ENCODE data around the gene CSH1.
A peak's percentile ranks its signal among the peaks of the same experiment; 100 is the strongest.
"Not testable (repeated sequence)": the region's sequence is repeated elsewhere in the genome, so short reads cannot be mapped to it uniquely, and the experiment has no call there.

The CSH1 gene

DNA sequence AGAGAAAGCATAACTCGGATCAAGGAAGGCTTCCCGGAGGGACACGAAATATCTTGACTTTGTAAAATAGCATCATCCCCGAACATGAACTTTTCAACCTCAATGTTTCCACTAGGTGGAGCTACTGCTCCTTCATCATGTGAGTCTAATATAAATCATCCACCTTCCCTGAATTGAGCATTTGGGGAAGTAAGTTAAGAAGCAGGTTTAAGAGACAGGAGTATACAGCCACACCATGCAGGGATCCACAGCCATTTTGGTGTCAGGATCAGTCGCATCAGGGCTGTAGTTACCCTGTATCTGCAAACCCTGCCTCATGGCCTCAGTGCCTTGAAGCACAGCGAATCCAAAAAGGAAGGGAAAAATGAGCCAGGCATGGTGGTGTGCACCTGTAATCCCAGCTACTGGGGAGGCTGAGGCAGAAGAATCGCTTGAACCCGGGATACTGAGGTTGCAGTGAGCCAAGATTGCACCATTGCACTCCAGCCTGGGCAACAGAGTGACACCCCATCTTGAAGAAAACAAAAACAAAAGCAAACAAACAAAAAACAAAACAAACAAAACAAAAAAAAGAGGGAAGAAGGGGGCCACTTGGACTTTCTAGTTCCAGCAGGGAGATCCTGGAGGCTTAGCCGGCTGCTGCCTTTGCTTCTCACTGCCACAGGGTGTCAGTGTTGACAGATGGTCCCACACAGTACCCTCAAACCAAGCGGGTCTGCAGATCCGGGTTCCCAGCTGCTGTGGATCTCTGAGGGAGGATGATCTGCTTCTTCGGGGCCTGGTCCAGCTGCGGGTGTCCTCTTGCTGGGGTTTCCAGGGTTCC lies 7.1 kb downstream of the CSH1 start:
- DNase-seq, result peak; percentile 85
- TF ChIP-seq CTCF (IDR thresholded peaks at IDR 0.05; ENCODE audit: low read depth, low read length), result peak; percentile 74

DNA sequence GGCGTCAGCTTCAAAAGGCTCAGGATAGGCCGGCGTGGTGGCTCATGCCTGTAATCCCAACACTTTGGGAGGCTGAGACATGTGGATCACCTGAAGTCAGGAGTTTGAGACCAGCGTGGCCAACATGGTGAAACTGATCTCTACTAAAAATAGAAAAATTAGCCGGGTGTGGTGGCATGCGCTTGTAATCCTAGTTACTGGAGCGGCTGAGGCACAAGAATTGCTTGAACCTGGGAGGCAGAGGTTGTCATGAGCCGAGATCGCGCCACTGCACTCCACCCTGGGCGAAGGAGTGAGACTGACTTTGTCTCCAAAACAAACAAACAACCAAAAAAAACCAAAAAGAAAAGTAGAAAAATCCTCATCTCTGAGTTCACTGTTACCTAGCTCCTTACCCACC lies 11.3 kb downstream of the CSH1 start:
- not testable (repeated sequence) for DNase-seq; H3K27me3 ChIP-seq (ENCODE audit: insufficient read depth, low read depth, severe bottlenecking); H3K27ac ChIP-seq; H3K36me3 ChIP-seq; H3K4me3 ChIP-seq (ENCODE audit: low read depth, low read length); H3K9me3 ChIP-seq (ENCODE audit: severe bottlenecking)

More for the DNA sequence above, 7.1 kb downstream of the CSH1 start:
- not testable (repeated sequence) for H3K27ac ChIP-seq; H3K9me3 ChIP-seq (ENCODE audit: severe bottlenecking); H3K36me3 ChIP-seq; H3K27me3 ChIP-seq (ENCODE audit: insufficient read depth, low read depth, severe bottlenecking); H3K4me3 ChIP-seq (ENCODE audit: low read depth, low read length)

DNA sequence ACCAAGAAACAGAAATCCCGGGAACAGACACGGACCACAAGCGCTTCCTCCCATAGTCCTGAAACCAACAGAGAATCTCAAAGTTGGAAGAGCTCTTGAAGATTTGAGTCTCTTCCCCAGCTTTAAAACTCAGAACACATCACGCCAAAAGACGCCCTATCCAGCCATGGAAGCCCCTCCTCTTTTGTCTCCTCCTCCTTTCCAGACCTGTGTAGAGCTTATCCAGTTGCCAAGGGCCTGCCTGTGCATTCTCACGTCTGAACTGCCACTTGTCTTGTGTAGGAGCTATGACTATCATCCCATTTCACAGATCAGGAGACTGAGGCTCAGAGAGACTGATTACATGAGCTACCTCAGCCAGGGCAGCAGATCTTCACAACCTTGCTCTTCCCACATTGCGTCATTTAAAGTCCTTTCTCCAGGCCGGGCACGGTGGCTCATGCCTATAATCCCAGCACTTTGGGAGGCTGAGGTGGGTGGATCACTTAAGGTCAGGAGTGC lies 13.7 kb downstream of the CSH1 start:
- DNase-seq; H3K9me3 ChIP-seq (ENCODE audit: severe bottlenecking); H3K27ac ChIP-seq: not testable (repeated sequence)

DNA sequence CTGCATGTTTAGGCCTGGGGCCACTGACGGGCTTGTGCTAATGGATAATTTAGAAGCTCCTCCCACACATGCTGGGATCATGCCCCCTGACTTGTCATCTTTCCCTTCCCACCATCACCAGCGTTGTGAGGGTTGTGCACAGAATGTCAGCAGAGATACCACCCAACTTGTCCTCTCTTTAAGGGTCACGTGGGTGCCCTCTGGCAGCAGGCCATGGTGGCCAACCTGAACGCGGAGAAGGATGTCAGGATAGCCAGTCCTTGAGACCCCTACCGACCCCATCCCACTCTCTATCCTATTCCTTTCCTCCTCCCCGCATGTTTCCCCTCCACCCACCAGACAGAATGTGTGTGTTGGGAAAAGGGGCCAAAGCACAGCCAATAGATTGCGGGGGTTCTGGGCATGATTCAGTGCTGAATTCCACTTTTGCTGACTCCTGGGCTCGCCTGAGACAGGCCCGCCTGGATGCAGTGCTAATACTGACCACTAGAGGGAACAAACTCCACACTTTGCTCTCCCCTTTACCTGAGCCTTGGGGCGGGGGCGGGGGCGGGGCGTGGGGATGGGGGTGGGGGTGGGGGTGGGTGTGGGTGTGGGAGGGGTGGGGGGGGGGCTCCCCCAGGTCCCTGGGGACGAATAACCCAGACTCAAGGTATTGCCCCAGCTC lies 14.3 kb downstream of the CSH1 start, which contains the start of gene GH2:
Gene GH2 (minus strand): TSS at position 10 of the 667 bp plus-strand sequence. CDS start 143 bp downstream, outside the sequence.
- no peaks in the 10 kb centered on the region for H3K27me3 ChIP-seq (ENCODE audit: insufficient read depth, low read depth, severe bottlenecking)
- no peaks in the 10 kb centered on the region for H3K36me3 ChIP-seq
- no peak within 1 kb of the TSS for H3K27ac ChIP-seq
- TF ChIP-seq CTCF (IDR thresholded peaks at IDR 0.05; ENCODE audit: low read depth, low read length), result peak; percentile 85
- DNase-seq, result peak; percentile 83
- no peak within 1 kb of the TSS for H3K4me3 ChIP-seq (ENCODE audit: low read depth, low read length)
- no peaks in the 10 kb centered on the region for H3K9me3 ChIP-seq (ENCODE audit: severe bottlenecking)

More for the DNA sequence above, 13.7 kb downstream of the CSH1 start:
- not testable (repeated sequence) for H3K4me3 ChIP-seq (ENCODE audit: low read depth, low read length); H3K36me3 ChIP-seq; H3K27me3 ChIP-seq (ENCODE audit: insufficient read depth, low read depth, severe bottlenecking)

GRCh38 chr17:63881337-63881736 lies 15.0 kb downstream of the CSH1 start:
- not testable (repeated sequence) for H3K27me3 ChIP-seq (ENCODE audit: insufficient read depth, low read depth, severe bottlenecking); H3K27ac ChIP-seq; H3K36me3 ChIP-seq; H3K4me3 ChIP-seq (ENCODE audit: low read depth, low read length); H3K9me3 ChIP-seq (ENCODE audit: severe bottlenecking)
- DNase-seq, result peak; percentile 34
- peak; percentile 39 for TF ChIP-seq CTCF (IDR thresholded peaks at IDR 0.05; ENCODE audit: low read depth, low read length)

- Histone ChIP-seq H3K27ac (no peak overlapping the region), H3K9me3 (ENCODE audit: severe bottlenecking) (no peaks in the 10 kb centered on the region), H3K4me3 (ENCODE audit: low read depth, low read length) (no peak overlapping the region), H3K27me3 (ENCODE audit: insufficient read depth, low read depth, severe bottlenecking) (no peaks in the 10 kb centered on the region), H3K36me3 (no peaks in the 10 kb centered on the region)
- no peak for DNase-seq
- TF ChIP-seq CTCF (IDR thresholded peaks at IDR 0.05; ENCODE audit: low read depth, low read length), result no peak
Observed at GRCh38 chr17:63880706-63881105, 15.7 kb downstream of the CSH1 start.

- H3K9me3 ChIP-seq (ENCODE audit: severe bottlenecking); H3K27me3 ChIP-seq (ENCODE audit: insufficient read depth, low read depth, severe bottlenecking); H3K4me3 ChIP-seq (ENCODE audit: low read depth, low read length); DNase-seq; H3K36me3 ChIP-seq; H3K27ac ChIP-seq: not testable (repeated sequence)
Observed at GRCh38 chr17:63878413-63878812, 18.0 kb downstream of the CSH1 start.

DNA sequence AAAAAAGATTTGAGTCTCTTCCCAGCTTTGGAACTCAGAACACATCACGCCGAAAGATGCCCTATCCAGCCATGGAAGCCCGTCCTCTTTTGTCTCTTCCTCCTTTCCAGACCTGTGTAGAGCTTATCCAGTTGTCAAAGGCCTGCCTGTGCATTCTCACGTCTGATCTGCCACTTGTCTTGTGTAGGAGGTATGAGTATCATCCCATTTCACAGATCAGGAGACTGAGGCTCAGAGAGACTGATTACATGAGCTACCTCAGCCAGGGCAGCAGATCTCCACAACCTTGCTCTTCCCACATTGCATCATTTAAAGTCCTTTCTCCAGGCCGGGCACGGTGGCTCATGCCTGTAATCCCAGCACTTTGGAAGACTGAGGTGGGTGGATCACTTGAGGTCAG lies 21.7 kb downstream of the CSH1 start:
- H3K27ac ChIP-seq; H3K36me3 ChIP-seq; DNase-seq; H3K4me3 ChIP-seq (ENCODE audit: low read depth, low read length); H3K27me3 ChIP-seq (ENCODE audit: insufficient read depth, low read depth, severe bottlenecking); H3K9me3 ChIP-seq (ENCODE audit: severe bottlenecking): not testable (repeated sequence)

GRCh38 chr17:63874061-63874626 lies 22.2 kb downstream of the CSH1 start:
- not testable (repeated sequence) for H3K9me3 ChIP-seq (ENCODE audit: severe bottlenecking); H3K4me3 ChIP-seq (ENCODE audit: low read depth, low read length); H3K36me3 ChIP-seq; H3K27ac ChIP-seq; H3K27me3 ChIP-seq (ENCODE audit: insufficient read depth, low read depth, severe bottlenecking); DNase-seq

- DNase-seq; H3K27me3 ChIP-seq (ENCODE audit: insufficient read depth, low read depth, severe bottlenecking); H3K27ac ChIP-seq; H3K4me3 ChIP-seq (ENCODE audit: low read depth, low read length); H3K9me3 ChIP-seq (ENCODE audit: severe bottlenecking); H3K36me3 ChIP-seq: not testable (repeated sequence)
Observed at GRCh38 chr17:63873577-63873976, 22.8 kb downstream of the CSH1 start, which contains the start of gene CSH2. Gene CSH2, minus strand, starts transcription at chr17:63873677. Its CDS starts 63 bp downstream, at chr17:63873614.
